Measurements from ENCODE around the gene TFR2. TPM values are rescaled to one million over a fixed set of nuclear protein-coding genes. Genes with fewer than 3 reads are reported as not detected.

The TFR2 gene
- total and polyA plus RNA-seq, 2 of the 4 experiments (the other 2 are of a cell fraction): 0.18 to 0.50 TPM

DNA sequence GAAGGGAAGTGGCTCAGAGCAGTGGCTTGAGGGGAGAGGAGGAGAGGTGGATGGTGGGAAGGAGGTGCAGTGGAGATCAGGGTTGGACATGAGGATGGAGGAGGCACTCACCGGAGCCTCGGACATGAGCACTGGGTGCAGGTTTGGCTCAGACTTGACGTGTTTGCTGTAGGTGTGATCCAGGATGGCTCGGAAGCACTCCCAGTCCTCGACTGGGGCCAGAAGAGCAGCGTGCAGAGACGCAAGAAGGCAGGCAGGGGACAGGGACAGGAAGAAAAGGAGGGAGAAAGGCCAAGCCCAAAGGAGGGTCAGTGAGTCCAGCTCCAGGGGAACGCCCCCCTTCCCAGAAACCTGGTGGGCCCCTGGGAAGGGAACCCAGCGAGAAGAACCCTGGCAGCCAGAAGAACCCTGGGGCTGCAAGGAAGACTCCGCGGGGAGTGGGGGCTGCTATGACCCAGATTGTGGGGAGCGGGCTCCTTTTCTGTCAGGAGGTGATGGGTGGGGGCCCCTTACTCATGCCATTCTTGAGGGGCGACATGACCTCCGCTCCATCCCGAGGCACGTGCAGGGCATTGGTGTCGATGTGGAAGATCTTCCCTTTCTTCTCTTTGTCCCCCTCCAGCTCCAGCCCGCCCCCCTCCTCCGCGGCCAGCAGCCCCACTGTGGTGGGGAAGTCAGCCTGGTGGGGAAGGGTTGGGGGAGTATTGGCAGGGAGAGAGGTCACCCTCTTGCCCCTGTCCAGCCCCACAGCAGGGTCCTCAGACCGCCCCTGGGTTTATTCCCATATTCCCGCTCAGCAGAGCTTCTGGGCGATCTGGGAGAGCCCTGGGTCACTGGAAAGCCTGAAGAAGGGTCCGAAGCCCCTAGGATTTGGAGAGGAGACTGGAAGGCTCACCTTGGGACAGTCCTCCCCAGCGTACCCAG is 13.8 kb upstream of the TFR2 start:
- ChIA-PET POLR2A (ENCODE audit: unreplicated experiment) (no interaction called here), CTCF (no interaction called here)
- WGBS, 2 experiments (ENCODE audit: extremely low coverage in 2 of 2, insufficient read length in 1 of 2): 46% methylated on average over 6 of the region's 25 CpGs; no CpG with 5 or more reads in 1 of the 2 experiments
- no peak for ATAC-seq (ENCODE audit: low read depth)
- Histone ChIP-seq H3K4me2 (ENCODE audit: low read depth, low read length) (no peak overlapping the region), H3K9me1 (ENCODE audit: insufficient read depth, low read length) (no peaks in the 10 kb centered on the region), H3K4ac (ENCODE audit: low read depth, low read length) (no peak overlapping the region), H4K20me1 (ENCODE audit: insufficient read depth, low read length) (no peaks in the 10 kb centered on the region), H3K9me3 (ENCODE audit: control insufficient read depth, insufficient read depth, low read length) (peaks cover 2% of the 10 kb centered on the region; the same call in 1 of the 2 replicates), H2AK9ac (replicated peaks; ENCODE audit: low read depth, low read length, poor library complexity) (no peak overlapping the region), H3K18ac (ENCODE audit: low read depth, low read length) (no peak overlapping the region), H3K27me3 (ENCODE audit: control insufficient read depth, insufficient read depth, low read length) (peaks cover 25% of the 10 kb centered on the region), H3K23ac (ENCODE audit: low read depth, low read length) (no peak overlapping the region), H3K9ac (ENCODE audit: low read depth, low read length) (no peak overlapping the region), H4K91ac (ENCODE audit: insufficient read depth, low read depth, low read length) (no peak overlapping the region), H4K5ac (ENCODE audit: low read depth, low read length) (no peak overlapping the region), H3K4me3 (ENCODE audit: insufficient read depth, low read depth, low read length) (no peak overlapping the region), H2BK120ac (ENCODE audit: low read depth, low read length) (no peak overlapping the region), H2BK15ac (ENCODE audit: low read depth, low read length) (no peak overlapping the region), H4K8ac (ENCODE audit: low read depth in 2 of 2, low read length in 2 of 2) (no peak overlapping the region), H2AFZ (replicated peaks; ENCODE audit: low read length, poor library complexity) (no peak overlapping the region), H3K4me1 (ENCODE audit: control insufficient read depth, insufficient read depth, low read length) (no peaks in the 10 kb centered on the region), H3K14ac (replicated peaks; ENCODE audit: low read depth, low read length) (no peak overlapping the region), H3K79me1 (ENCODE audit: low read depth in 1 of 2, low read length in 2 of 2) (no peaks in the 10 kb centered on the region), H3K27ac (ENCODE audit: insufficient read depth, low read length) (no peak overlapping the region), H3K36me3 (ENCODE audit: control insufficient read depth, insufficient read depth, low read length) (no peaks in the 10 kb centered on the region), H2AK5ac (ENCODE audit: low read depth, low read length) (no peak overlapping the region), H2BK5ac (ENCODE audit: low read depth, low read length, poor library complexity, severe bottlenecking) (no peak overlapping the region), H2BK20ac (ENCODE audit: low read depth, low read length) (no peak overlapping the region), H3K56ac (ENCODE audit: extremely low read depth, insufficient read depth, low read length) (no peak overlapping the region)
- intact Hi-C loops (cut with micrococcal nuclease): no loop called here
- in situ Hi-C loops (cut with MboI; ENCODE audit: low sequenced_read_pairs): no loop called here
- dilution Hi-C loops (cut with HindIII; ENCODE audit: low sequenced_read_pairs, unreplicated experiment): no loop called here
- BruUV-seq (replicated peaks): no TSS peak
- TF ChIP-seq MAFK (IDR thresholded peaks at IDR 0.05; ENCODE audit: low read depth, low read length): no peak
- no peak for TF ChIP-seq BHLHE40 (IDR thresholded peaks at IDR 0.05; ENCODE audit: low read depth, low read length)
- TF ChIP-seq FOS (IDR thresholded peaks at IDR 0.05; ENCODE audit: low read depth, low read length): no peak
- no peak for DNase-seq

All from IMR-90 (cell line).